Measurements from ENCODE around the gene SMC5. TPM values are rescaled to one million over a fixed set of nuclear protein-coding genes. Genes with fewer than 3 reads are reported as not detected.
"Not testable (repeated sequence)": the region's sequence is repeated elsewhere in the genome, so short reads cannot be mapped to it uniquely, and the experiment has no call there.

Gene SMC5
- total RNA-seq, 1 experiment from 2014 or later, result 7.1 TPM

- Histone ChIP-seq H3K9me3 (no peaks in the 10 kb centered on the region), H3K27me3 (no peaks in the 10 kb centered on the region), H3K36me3 (no peaks in the 10 kb centered on the region), H3K4me3 (no peak overlapping the region)
- DNase-seq, result no peak
Observed at GRCh38 chr9:70385426-70385825, 126.6 kb downstream of the SMC5 start.

DNA sequence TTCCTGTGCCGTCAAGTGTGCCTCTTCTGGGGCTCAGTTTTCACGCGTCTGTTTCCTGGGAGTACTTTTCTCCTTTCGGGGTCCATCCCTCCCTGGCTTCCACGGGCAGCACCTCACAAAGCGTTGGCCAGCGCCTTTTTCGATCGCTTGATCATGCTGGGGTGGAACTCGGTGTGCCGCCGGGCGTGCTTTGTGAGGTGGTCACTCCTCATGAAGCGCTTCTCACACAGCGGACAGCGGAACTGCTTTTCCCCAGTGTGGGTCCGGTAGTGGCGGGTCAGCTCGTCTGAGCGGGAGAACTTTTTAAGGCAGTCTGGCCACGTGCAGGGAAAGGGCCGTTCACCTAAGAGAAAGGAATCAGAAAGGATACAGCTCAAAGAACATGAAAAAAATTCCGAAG lies 128.9 kb downstream of the SMC5 start:
- no peaks in the 10 kb centered on the region for H3K36me3 ChIP-seq
- DNase-seq, result no peak
- H3K4me3 ChIP-seq, result no peak overlapping the region
- no peaks in the 10 kb centered on the region for H3K27me3 ChIP-seq
- no peaks in the 10 kb centered on the region for H3K9me3 ChIP-seq

- H3K36me3 ChIP-seq, result no peaks in the 10 kb centered on the region
- H3K27me3 ChIP-seq, result no peaks in the 10 kb centered on the region
- no peak for DNase-seq
- H3K4me3 ChIP-seq, result no peak overlapping the region
- no peaks in the 10 kb centered on the region for H3K9me3 ChIP-seq
Observed at GRCh38 chr9:70389188-70389587, 130.4 kb downstream of the SMC5 start.

DNA sequence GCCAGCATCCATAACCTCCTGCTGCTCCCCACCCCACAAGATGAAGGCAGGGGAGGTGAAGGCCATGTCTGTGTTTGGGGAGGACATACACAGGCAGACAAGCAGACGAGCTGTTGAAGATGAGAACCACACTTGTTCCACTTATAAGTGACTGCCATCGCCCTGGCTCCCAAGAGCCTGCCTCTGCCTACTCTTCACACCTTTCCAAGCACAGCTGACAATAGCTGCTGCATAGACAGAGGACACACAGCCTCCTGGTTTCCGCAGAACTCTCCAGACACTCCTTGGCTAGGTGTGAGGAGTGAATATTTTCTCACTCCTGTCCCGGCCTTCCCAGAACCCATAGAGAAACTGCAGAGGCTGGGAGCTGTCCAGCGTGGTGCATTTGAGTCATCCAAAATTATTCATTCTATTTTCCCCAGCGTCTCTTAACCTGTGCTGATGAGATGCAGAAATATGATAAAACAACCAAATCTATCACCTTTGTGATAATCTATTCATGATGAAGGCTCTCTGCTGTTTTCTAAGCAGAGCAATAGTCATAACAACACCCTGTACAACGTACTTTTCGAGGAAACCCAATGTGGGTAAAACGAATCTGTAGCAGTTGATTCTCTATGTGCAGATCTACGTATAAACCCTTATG lies 131.0 kb downstream of the SMC5 start:
- Histone ChIP-seq H3K36me3 (no peaks in the 10 kb centered on the region), H3K9me3 (no peaks in the 10 kb centered on the region), H3K4me3 (no peak overlapping the region), H3K27me3 (no peaks in the 10 kb centered on the region)
- DNase-seq, result no peak

GRCh38 chr9:70390933-70391341 lies 132.2 kb downstream of the SMC5 start:
- Histone ChIP-seq H3K4me3 (no peak overlapping the region), H3K9me3 (no peaks in the 10 kb centered on the region), H3K27me3 (no peaks in the 10 kb centered on the region), H3K36me3 (no peaks in the 10 kb centered on the region)
- no peak for DNase-seq

GRCh38 chr9:70392189-70392588 lies 133.4 kb downstream of the SMC5 start:
- Histone ChIP-seq H3K9me3 (no peaks in the 10 kb centered on the region), H3K36me3 (no peaks in the 10 kb centered on the region), H3K27me3 (no peaks in the 10 kb centered on the region), H3K4me3 (no peak overlapping the region)
- no peak for DNase-seq

GRCh38 chr9:70392850-70393249 lies 134.1 kb downstream of the SMC5 start:
- no peak overlapping the region for H3K4me3 ChIP-seq
- H3K36me3 ChIP-seq, result no peaks in the 10 kb centered on the region
- H3K9me3 ChIP-seq, result no peaks in the 10 kb centered on the region
- no peak for DNase-seq
- no peaks in the 10 kb centered on the region for H3K27me3 ChIP-seq

DNA sequence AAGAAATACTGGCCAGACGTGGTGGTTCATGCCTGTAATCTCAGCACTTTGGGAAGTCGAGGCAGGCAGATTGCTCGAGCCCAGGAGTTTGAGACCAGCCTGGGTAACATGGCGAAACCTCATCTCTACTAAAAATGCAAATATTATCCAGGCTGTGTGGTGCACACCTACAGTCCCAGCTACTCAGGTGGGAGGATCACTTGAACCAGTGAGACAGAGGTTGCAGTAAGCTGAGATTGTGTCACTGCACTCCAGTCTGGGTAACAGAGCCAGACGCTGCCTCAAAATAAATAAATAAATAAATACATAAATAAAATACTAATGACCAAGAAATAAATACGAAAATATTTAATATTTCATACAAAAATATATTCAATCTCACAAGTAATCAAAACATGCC lies 136.9 kb downstream of the SMC5 start:
- Histone ChIP-seq H3K27me3 (no peaks in the 10 kb centered on the region), H3K4me3 (no peak overlapping the region), H3K36me3 (no peaks in the 10 kb centered on the region), H3K9me3 (no peaks in the 10 kb centered on the region)
- DNase-seq, result no peak

DNA sequence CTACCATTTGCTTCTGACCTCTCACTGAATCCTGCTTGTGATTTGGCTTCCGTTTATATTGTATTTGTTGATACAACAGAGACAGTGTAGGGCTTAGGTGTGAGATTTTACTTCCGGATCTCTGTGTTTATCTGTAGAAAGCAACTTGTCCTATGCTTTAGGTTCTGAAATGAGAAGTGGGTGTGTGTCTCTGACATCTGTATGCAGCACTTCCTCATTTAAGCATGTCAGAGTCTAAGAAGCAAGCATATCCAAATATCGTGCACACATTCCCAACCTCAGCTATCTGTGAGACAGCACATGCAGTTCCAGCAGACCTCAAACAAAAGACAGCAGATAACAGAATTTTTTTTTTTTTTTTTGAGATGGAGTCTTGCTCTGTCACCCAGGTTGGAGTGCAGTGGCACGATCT lies 139.4 kb downstream of the SMC5 start:
- DNase-seq, result no peak
- H3K27me3 ChIP-seq, result no peaks in the 10 kb centered on the region
- no peak overlapping the region for H3K4me3 ChIP-seq
- no peaks in the 10 kb centered on the region for H3K36me3 ChIP-seq
- no peaks in the 10 kb centered on the region for H3K9me3 ChIP-seq

- no peak for DNase-seq
- H3K36me3 ChIP-seq, result no peaks in the 10 kb centered on the region
- H3K27me3 ChIP-seq, result no peaks in the 10 kb centered on the region
- no peaks in the 10 kb centered on the region for H3K9me3 ChIP-seq
- no peak overlapping the region for H3K4me3 ChIP-seq
Observed at GRCh38 chr9:70399141-70399540, 140.4 kb downstream of the SMC5 start.

GRCh38 chr9:70400107-70400892 lies 141.5 kb downstream of the SMC5 start:
- Histone ChIP-seq H3K27me3 (no peaks in the 10 kb centered on the region), H3K9me3 (no peaks in the 10 kb centered on the region), H3K4me3 (no peak overlapping the region), H3K36me3 (no peaks in the 10 kb centered on the region)
- DNase-seq, result no peak

GRCh38 chr9:70401241-70401640 lies 142.5 kb downstream of the SMC5 start:
- H3K27me3 ChIP-seq, H3K4me3 ChIP-seq, DNase-seq, H3K36me3 ChIP-seq, H3K9me3 ChIP-seq: not testable (repeated sequence)

GRCh38 chr9:70402213-70402612 lies 143.4 kb downstream of the SMC5 start:
- no peak overlapping the region for H3K4me3 ChIP-seq
- no peak for DNase-seq
- no peaks in the 10 kb centered on the region for H3K9me3 ChIP-seq
- no peaks in the 10 kb centered on the region for H3K27me3 ChIP-seq
- H3K36me3 ChIP-seq, result no peaks in the 10 kb centered on the region

- H3K4me3 ChIP-seq, result no peak overlapping the region
- no peaks in the 10 kb centered on the region for H3K27me3 ChIP-seq
- DNase-seq, result peak; percentile 25
- no peaks in the 10 kb centered on the region for H3K9me3 ChIP-seq
- no peaks in the 10 kb centered on the region for H3K36me3 ChIP-seq
Observed at GRCh38 chr9:70403166-70403565, 144.4 kb downstream of the SMC5 start.

DNA sequence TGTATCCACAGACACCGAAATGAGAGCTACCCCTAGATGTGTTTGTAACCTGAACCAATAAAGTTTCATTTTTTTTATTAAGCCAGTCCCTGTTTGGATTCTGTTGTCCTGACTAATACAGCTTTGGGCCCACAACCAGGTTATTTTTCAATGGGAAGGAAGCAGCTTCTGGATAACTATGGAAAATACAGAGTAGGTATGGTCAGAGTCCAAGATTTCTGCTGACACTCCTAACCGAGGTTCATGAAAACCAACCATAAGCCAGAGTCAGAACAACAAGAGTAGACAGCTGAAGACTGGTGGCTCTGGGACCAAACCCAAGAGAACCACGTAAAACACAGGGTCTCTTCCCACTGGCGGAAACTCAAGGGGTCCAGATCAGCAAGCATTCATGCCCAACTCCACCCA lies 144.8 kb downstream of the SMC5 start:
- H3K9me3 ChIP-seq, result no peaks in the 10 kb centered on the region
- H3K27me3 ChIP-seq, result no peaks in the 10 kb centered on the region
- DNase-seq, result no peak
- no peak overlapping the region for H3K4me3 ChIP-seq
- no peaks in the 10 kb centered on the region for H3K36me3 ChIP-seq

DNA sequence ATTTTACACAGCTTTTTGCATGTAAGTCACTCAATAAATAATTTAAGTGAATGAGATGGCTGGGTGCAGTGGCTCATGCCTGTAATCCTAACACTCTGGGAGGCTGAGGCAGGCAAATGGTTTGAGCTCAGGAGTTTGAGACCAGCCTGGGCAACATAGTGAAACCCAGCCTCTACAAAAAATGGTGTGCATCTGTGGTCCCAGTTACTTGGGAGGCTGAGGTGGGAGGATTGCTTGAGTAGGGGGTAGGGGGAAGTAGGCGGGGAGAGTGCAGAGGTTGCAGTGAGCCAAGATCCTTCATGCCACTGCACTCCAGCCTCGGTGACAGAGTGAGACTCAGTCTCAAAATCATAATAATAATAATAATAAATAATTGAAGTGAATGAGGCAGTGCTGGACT lies 145.5 kb downstream of the SMC5 start:
- H3K36me3 ChIP-seq, result no peaks in the 10 kb centered on the region
- no peaks in the 10 kb centered on the region for H3K27me3 ChIP-seq
- no peak for DNase-seq
- H3K4me3 ChIP-seq, result no peak overlapping the region
- H3K9me3 ChIP-seq, result no peaks in the 10 kb centered on the region
